Chondrocyte (in vitro differentiated cells): Measurements from ENCODE around the gene HOXC12. TPM values are rescaled to one million over a fixed set of nuclear protein-coding genes. Genes with fewer than 3 reads are reported as not detected.

ENCODE experiments used
- DNase-seq: peaks from one replicate; pipeline ENCODE4 v3.0.0; 2021; ENCODE audit warnings: mixed read lengths, low spot score
- H3K27ac Mint-ChIP-seq: one replicate; pipeline ENCODE4 v1.8.0; 2021; ENCODE audit warnings: mild to moderate bottlenecking, moderate library complexity, mixed read lengths; ENCODE audit not compliant: unreplicated experiment
- H3K27me3 Mint-ChIP-seq: 2 replicates; pipeline ENCODE4 v1.8.0; 2021; ENCODE audit warnings: low read depth, mixed read lengths
- H3K36me3 Mint-ChIP-seq: 2 replicates; pipeline ENCODE4 v1.8.0; 2021; ENCODE audit warnings: low read depth, mixed read lengths
- H3K4me1 Mint-ChIP-seq: 2 replicates; pipeline ENCODE4 v1.8.0; 2021; ENCODE audit warnings: low read depth, mild to moderate bottlenecking, mixed read lengths
- H3K4me3 Mint-ChIP-seq: one replicate; pipeline ENCODE4 v1.8.0; 2021; ENCODE audit warnings: mild to moderate bottlenecking, moderate library complexity, mixed read lengths; ENCODE audit not compliant: unreplicated experiment
- H3K9me3 Mint-ChIP-seq: 2 replicates; pipeline ENCODE4 v1.8.0; 2021; ENCODE audit warnings: low read depth, mixed read lengths
- CTCF ChIP-seq: fragments of 200-600 bp; sonication (generic); IDR thresholded peaks from 2 replicates; pipeline ENCODE4 v1.5.0; 2021; ENCODE audit warnings: antibody characterized with exemption, mild to moderate bottlenecking, moderate library complexity
- total RNA-seq: library from RNA; stranded (reverse); gene quantifications from 3 replicates; pipeline ENCODE4 v1.2.1, GENCODE V29; 2021

Gene HOXC12
- total RNA-seq, 1 donor from 2014 or later: not detected

- no peak overlapping the region for H3K27ac Mint-ChIP-seq
- H3K27me3 Mint-ChIP-seq: peaks cover 79% of the 10 kb centered on the region
- H3K9me3 Mint-ChIP-seq: peaks cover 4% of the 10 kb centered on the region
- TF ChIP-seq CTCF: no peak
- no peak overlapping the region for H3K4me3 Mint-ChIP-seq
- no peak for DNase-seq
- no peaks in the 10 kb centered on the region for H3K36me3 Mint-ChIP-seq
- H3K4me1 Mint-ChIP-seq: no peaks in the 10 kb centered on the region
Observed at GRCh38 chr12:53927220-53928029, 27.3 kb upstream of the HOXC12 start.

DNA sequence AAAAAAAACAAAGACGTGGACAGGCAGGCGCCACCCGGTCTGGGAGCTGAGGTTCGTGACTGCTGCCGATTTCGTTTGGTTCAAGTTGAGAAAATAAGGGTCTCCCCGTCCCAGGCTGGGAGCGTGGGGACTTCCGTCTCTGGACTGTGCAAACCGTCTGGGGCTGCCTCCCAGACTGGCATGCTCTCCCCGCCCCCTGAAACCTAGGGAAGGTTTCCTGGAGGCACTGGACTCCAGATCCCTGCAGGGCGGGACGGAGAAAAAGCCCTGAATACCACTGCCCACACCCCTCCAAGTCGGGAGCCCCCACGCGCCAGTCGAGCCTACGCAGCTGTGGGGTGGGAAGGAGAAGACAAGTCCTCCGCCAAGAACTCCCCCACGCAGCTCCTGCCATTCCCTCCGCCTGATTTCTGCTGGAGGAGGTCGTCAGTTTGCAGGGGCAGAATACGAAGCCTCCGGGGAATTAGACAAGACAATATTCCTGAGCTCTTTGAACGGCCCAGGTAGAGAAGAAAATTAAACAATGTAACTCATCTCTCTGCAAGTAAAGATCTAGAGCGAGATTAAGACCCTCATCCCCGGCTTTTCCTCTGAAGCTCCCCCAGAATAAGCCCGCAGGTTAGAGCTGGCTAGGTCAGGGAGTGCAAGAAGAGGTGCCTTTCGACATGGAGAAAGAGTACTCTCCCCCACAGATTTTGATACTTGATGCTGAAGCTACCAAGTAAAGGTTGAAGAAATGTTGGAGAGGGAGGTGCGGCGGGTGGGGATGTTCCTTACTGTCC, 26.5 kb upstream of the HOXC12 start:
- peaks cover 80% of the 10 kb centered on the region for H3K27me3 Mint-ChIP-seq
- H3K36me3 Mint-ChIP-seq: no peaks in the 10 kb centered on the region
- TF ChIP-seq CTCF: no peak
- H3K4me3 Mint-ChIP-seq: no peak overlapping the region
- H3K27ac Mint-ChIP-seq: no peak overlapping the region
- no peaks in the 10 kb centered on the region for H3K4me1 Mint-ChIP-seq
- H3K9me3 Mint-ChIP-seq: peaks cover 4% of the 10 kb centered on the region
- no peak for DNase-seq

- DNase-seq: no peak
- H3K4me1 Mint-ChIP-seq: no peaks in the 10 kb centered on the region
- no peaks in the 10 kb centered on the region for H3K36me3 Mint-ChIP-seq
- no peak overlapping the region for H3K4me3 Mint-ChIP-seq
- H3K27ac Mint-ChIP-seq: no peak overlapping the region
- H3K9me3 Mint-ChIP-seq: peaks cover 4% of the 10 kb centered on the region
- H3K27me3 Mint-ChIP-seq: peaks cover 86% of the 10 kb centered on the region
- TF ChIP-seq CTCF: no peak
Observed at GRCh38 chr12:53929527-53929926, 25.2 kb upstream of the HOXC12 start.

GRCh38 chr12:53930591-53931255, 24.0 kb upstream of the HOXC12 start:
- Mint-ChIP-seq H3K27me3 (peaks cover 91% of the 10 kb centered on the region), H3K4me1 (peaks cover 5% of the 10 kb centered on the region), H3K4me3 (no peak overlapping the region), H3K9me3 (peaks cover 4% of the 10 kb centered on the region), H3K27ac (no peak overlapping the region), H3K36me3 (no peaks in the 10 kb centered on the region)
- no peak for TF ChIP-seq CTCF
- no peak for DNase-seq
